Muscle layer of colon (tissue), 2 donors: ENCODE results near the gene VAPB.

Source experiments
- H3K27ac ChIP-seq: one replicate; pipeline ENCODE4 v1.7.0; 2013; ENCODE audit warnings: low read depth, mild to moderate bottlenecking, low read length, moderate library complexity
- H3K27me3 ChIP-seq, 2 donors: one replicate each; pipeline ENCODE4 v1.7.0; 2013; ENCODE audit warnings: low read length in 2 of 2, mild to moderate bottlenecking in 2 of 2; ENCODE audit not compliant: insufficient read depth in 2 of 2, control insufficient read depth in 1 of 2
- H3K36me3 ChIP-seq: one replicate; pipeline ENCODE4 v1.7.0; 2013; ENCODE audit warnings: mild to moderate bottlenecking, low read length; ENCODE audit not compliant: insufficient read depth
- H3K4me1 ChIP-seq: one replicate; pipeline ENCODE4 v1.7.0; 2013; ENCODE audit warnings: mild to moderate bottlenecking, low read length; ENCODE audit not compliant: insufficient read depth
- H3K4me3 ChIP-seq, 2 donors: one replicate each; pipeline ENCODE4 v1.7.0; 2013; ENCODE audit warnings: low read length in 2 of 2, low read depth in 1 of 2, mild to moderate bottlenecking in 1 of 2, moderate library complexity in 1 of 2
- H3K9ac ChIP-seq: one replicate; pipeline ENCODE4 v1.7.0; 2013; ENCODE audit warnings: low read length
- H3K9me3 ChIP-seq: one replicate; pipeline ENCODE4 v1.7.0; 2013; ENCODE audit warnings: mild to moderate bottlenecking, low read length
- donor health status: abdominal sarcoma.
- donor health status: Adenocarcinoma of cecum.

Gene VAPB

GRCh38 chr20:58440021-58440767 lies 51.2 kb downstream of the VAPB start:
- Histone ChIP-seq H3K4me3 (no peak overlapping the region), H3K27ac (no peak overlapping the region), H3K36me3 (peaks cover 24% of the 10 kb centered on the region), H3K9ac (peak overlapping the region; percentile 7), H3K4me1 (peaks cover 12% of the 10 kb centered on the region), H3K9me3 (no peaks in the 10 kb centered on the region), H3K27me3 (no peaks in the 10 kb centered on the region)

- Histone ChIP-seq H3K4me1 (peaks cover 14% of the 10 kb centered on the region), H3K4me3 (no peak overlapping the region), H3K9me3 (no peaks in the 10 kb centered on the region), H3K27ac (no peak overlapping the region), H3K27me3 (no peaks in the 10 kb centered on the region), H3K9ac (no peak overlapping the region), H3K36me3 (peaks cover 32% of the 10 kb centered on the region)
Measured at GRCh38 chr20:58441723-58442122, 52.7 kb downstream of the VAPB start.

- H3K27ac ChIP-seq: no peak overlapping the region
- H3K4me1 ChIP-seq: peaks cover 33% of the 10 kb centered on the region
- no peak overlapping the region for H3K4me3 ChIP-seq
- H3K36me3 ChIP-seq: peaks cover 29% of the 10 kb centered on the region
- no peaks in the 10 kb centered on the region for H3K27me3 ChIP-seq
- H3K9me3 ChIP-seq: no peaks in the 10 kb centered on the region
- H3K9ac ChIP-seq: no peak overlapping the region
Measured at GRCh38 chr20:58444746-58445255, 55.8 kb downstream of the VAPB start.

DNA sequence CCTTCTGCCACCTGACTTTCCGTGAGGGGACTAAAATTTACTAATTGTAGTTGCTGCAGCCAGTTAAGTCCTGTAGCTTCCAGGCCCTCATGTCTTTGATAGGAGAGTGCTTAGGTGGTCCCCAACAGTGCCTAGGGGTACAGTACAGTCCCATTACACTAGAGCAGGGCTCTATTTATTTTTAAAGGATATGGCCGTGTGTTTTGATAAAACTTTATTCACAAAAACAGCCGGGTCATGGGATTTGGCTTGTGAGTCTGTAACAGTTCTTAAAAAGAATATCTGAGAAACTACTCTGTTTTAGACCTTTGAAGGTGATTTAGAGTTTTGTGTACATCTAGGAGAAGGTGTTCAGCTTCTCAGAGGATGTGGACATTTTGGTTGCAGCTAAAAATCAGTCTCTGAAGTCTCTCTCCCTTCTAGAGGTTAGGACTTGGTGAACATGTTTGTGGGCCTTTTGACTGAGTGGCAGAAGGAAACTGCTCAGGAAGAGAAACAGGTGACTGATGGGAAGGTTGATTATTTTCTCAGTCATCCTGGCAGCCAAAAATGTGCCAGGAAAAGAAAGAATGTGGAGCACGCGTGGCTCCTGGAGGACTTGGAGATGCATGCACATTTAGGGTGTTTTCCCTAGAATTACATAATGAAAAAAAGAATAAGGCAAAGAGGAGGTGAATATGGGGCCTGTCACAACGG lies 57.4 kb downstream of the VAPB start:
- H3K9me3 ChIP-seq: no peaks in the 10 kb centered on the region

DNA sequence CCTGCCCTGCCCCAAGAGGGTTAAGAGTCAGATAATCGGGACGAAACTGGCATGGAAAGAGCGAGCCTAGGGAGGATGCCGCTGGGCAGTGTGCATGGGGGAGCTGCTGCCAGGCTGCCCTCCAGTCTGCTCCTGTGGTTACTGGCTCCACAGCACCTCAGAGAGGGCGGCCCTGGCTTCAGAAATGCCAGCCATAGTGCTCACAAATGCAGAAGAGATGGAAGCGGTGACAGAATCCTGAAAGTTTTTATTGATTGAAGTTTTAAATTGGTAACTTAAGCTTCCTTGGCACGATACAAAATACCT lies 57.9 kb downstream of the VAPB start:
- Histone ChIP-seq H3K27me3 (no peaks in the 10 kb centered on the region), H3K4me3 (no peak overlapping the region), H3K9ac (no peak overlapping the region), H3K36me3 (peaks cover 26% of the 10 kb centered on the region), H3K4me1 (peaks cover 40% of the 10 kb centered on the region), H3K27ac (no peak overlapping the region), H3K9me3 (no peaks in the 10 kb centered on the region)

More for the DNA sequence above, 57.4 kb downstream of the VAPB start:
- Histone ChIP-seq H3K9ac (no peak overlapping the region), H3K27me3 (no peaks in the 10 kb centered on the region), H3K4me3 (no peak overlapping the region), H3K27ac (no peak overlapping the region), H3K36me3 (peaks cover 29% of the 10 kb centered on the region), H3K4me1 (peaks cover 40% of the 10 kb centered on the region)

DNA sequence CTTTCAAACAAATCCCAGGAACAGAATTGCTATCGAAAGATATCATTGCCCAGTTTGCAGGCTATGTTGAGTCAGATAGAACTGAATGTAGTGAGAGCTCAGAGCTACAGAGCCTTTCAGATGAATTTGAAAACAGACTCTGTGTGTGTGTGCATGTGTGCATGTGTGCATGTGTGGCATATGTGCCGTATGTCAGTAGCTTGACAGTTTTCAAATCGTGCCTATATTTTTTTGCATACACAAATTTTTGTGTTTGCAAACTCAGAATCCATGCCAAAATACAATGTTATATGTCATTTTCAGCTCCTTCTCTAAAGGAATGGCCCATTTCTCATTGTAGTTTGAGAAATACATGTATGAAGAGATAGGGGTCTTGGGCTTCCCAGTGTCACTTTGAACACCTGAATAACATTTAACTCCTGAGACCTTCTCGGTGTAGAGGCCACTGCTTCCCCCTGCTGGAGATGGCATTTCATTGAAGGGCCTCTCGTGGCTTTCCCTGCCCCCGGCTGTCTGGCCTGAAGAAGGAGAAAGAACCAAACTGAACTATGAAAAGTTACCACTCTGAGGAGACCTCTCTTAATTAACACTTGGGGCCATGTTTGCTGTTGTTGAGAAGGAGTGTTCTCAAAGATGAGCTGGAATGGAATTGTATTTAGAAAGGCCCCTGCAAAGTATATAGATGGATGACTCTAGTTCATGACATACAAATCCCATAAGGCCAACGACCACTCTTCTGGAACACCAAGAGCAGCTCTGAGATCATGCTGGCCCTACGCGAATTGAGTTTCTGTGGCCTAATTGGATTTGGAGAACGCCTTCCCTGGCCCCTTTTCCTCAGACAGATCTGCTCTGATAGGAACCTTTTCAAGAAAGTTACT lies 58.7 kb downstream of the VAPB start:
- H3K4me3 ChIP-seq: no peak overlapping the region
- H3K36me3 ChIP-seq: peaks cover 23% of the 10 kb centered on the region
- no peaks in the 10 kb centered on the region for H3K27me3 ChIP-seq
- H3K4me1 ChIP-seq: peaks cover 40% of the 10 kb centered on the region
- no peak overlapping the region for H3K9ac ChIP-seq
- no peak overlapping the region for H3K27ac ChIP-seq
- no peaks in the 10 kb centered on the region for H3K9me3 ChIP-seq

DNA sequence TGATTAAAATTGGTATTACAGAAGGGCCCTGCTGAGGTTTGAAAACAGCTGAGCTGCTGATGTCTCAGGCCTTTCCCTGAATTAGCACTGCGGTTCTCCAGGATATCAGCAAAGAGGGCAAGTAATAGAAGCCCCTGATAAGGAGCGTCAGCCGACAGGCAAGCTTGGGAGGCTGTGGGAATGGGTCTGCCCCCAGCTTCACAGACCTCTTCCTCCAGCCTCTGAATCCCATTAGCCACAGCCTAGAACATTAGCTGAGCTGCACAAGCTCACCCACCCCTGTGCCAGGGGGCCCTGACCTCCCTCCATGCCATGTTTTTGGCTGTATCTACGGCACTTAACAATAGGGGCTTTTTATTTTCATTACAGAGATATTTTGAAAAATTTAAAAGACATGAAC lies 59.9 kb downstream of the VAPB start:
- peak overlapping the region; percentile 54 for H3K27ac ChIP-seq
- H3K4me1 ChIP-seq: peaks cover 40% of the 10 kb centered on the region
- H3K9me3 ChIP-seq: no peaks in the 10 kb centered on the region
- H3K36me3 ChIP-seq: peaks cover 19% of the 10 kb centered on the region
- H3K27me3 ChIP-seq: no peaks in the 10 kb centered on the region
- H3K9ac ChIP-seq: no peak overlapping the region
- no peak overlapping the region for H3K4me3 ChIP-seq

GRCh38 chr20:58449681-58450221 lies 60.7 kb downstream of the VAPB start:
- H3K36me3 ChIP-seq: peaks cover 12% of the 10 kb centered on the region
- peak overlapping the region; percentile 12 for H3K27ac ChIP-seq
- H3K9ac ChIP-seq: no peak overlapping the region
- no peaks in the 10 kb centered on the region for H3K27me3 ChIP-seq
- H3K9me3 ChIP-seq: no peaks in the 10 kb centered on the region
- no peak overlapping the region for H3K4me3 ChIP-seq
- H3K4me1 ChIP-seq: peaks cover 40% of the 10 kb centered on the region

GRCh38 chr20:58450254-58450653 lies 61.2 kb downstream of the VAPB start:
- Histone ChIP-seq H3K4me1 (peaks cover 40% of the 10 kb centered on the region), H3K9me3 (no peaks in the 10 kb centered on the region), H3K27me3 (no peaks in the 10 kb centered on the region), H3K36me3 (peaks cover 8% of the 10 kb centered on the region), H3K27ac (peak overlapping the region; percentile 19), H3K9ac (no peak overlapping the region), H3K4me3 (no peak overlapping the region)

DNA sequence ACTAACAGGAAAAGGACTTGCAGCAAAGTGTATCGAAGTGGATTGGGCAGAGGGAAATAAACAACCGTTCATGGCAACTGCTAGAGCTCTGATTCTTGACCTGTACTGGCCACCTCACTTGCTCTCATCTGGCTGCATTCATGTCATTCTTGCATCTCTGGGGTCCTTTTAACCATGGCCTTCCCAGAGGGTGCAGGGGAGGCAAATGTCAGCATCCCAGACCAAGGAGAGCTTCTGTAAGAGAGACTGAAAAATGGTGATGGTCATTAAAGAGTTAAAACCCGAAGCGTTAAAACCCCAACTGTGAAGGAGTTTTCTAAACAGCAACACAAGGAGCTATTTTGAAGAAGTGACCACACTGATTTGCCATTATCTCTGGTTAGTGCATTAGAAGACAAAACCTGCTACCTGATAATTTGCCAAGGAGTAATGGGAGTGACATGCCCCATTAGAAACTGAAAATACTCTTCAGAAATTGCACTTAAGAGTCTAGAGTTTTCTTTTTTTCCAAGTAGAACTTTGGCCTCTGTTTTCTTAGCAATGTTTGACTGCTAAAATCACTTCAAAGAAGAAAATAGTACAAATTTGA lies 63.7 kb downstream of the VAPB start:
- Histone ChIP-seq H3K9me3 (no peaks in the 10 kb centered on the region), H3K4me1 (peaks cover 28% of the 10 kb centered on the region), H3K9ac (no peak overlapping the region), H3K27me3 (no peaks in the 10 kb centered on the region), H3K36me3 (no peaks in the 10 kb centered on the region), H3K4me3 (no peak overlapping the region), H3K27ac (no peak overlapping the region)

- Histone ChIP-seq H3K27ac (no peak overlapping the region), H3K4me1 (peaks cover 23% of the 10 kb centered on the region), H3K9me3 (no peaks in the 10 kb centered on the region), H3K27me3 (no peaks in the 10 kb centered on the region), H3K36me3 (no peaks in the 10 kb centered on the region), H3K9ac (no peak overlapping the region), H3K4me3 (no peak overlapping the region)
Measured at GRCh38 chr20:58453391-58453790, 64.4 kb downstream of the VAPB start.
